ENCODE measurements around the gene CDH3.

Gene CDH3

GRCh38 chr16:68686905-68687304, 41.8 kb downstream of the CDH3 start:
- Histone ChIP-seq H3K27me3 (ENCODE audit: insufficient read depth, poor library complexity, severe bottlenecking) (no peaks in the 10 kb centered on the region), H3K4me3 (ENCODE audit: severe bottlenecking) (no peak overlapping the region), H3K9me3 (ENCODE audit: severe bottlenecking) (no peaks in the 10 kb centered on the region), H3K4me1 (ENCODE audit: insufficient read depth, poor library complexity, severe bottlenecking) (no peaks in the 10 kb centered on the region), H3K27ac (ENCODE audit: poor library complexity, severe bottlenecking) (no peak overlapping the region), H3K36me3 (ENCODE audit: low read depth) (peaks cover 96% of the 10 kb centered on the region)
- no peak for TF ChIP-seq CTCF (IDR thresholded peaks at IDR 0.05; ENCODE audit: poor library complexity, severe bottlenecking)
- DNase-seq (ENCODE audit: low spot score), result no peak
- no peak for ATAC-seq (ENCODE audit: low read depth)

- no peak overlapping the region for H3K27ac ChIP-seq (ENCODE audit: poor library complexity, severe bottlenecking)
- no peak for TF ChIP-seq CTCF (IDR thresholded peaks at IDR 0.05; ENCODE audit: poor library complexity, severe bottlenecking)
- no peaks in the 10 kb centered on the region for H3K9me3 ChIP-seq (ENCODE audit: severe bottlenecking)
- no peaks in the 10 kb centered on the region for H3K4me1 ChIP-seq (ENCODE audit: insufficient read depth, poor library complexity, severe bottlenecking)
- no peak for DNase-seq (ENCODE audit: low spot score)
- no peak overlapping the region for H3K4me3 ChIP-seq (ENCODE audit: severe bottlenecking)
- H3K27me3 ChIP-seq (ENCODE audit: insufficient read depth, poor library complexity, severe bottlenecking), result no peaks in the 10 kb centered on the region
- H3K36me3 ChIP-seq (ENCODE audit: low read depth), result peaks cover 100% of the 10 kb centered on the region
- peak; percentile 37; the same call in 1 of the 3 replicates for ATAC-seq (ENCODE audit: low read depth)
These were observed 44.8 kb downstream of the CDH3 start for GRCh38 chr16:68689921-68690320.

GRCh38 chr16:68695575-68695974, 50.5 kb downstream of the CDH3 start:
- Histone ChIP-seq H3K36me3 (ENCODE audit: low read depth) (peaks cover 90% of the 10 kb centered on the region), H3K4me3 (ENCODE audit: severe bottlenecking) (no peak overlapping the region)
- ATAC-seq (ENCODE audit: low read depth), result no peak

GRCh38 chr16:68696514-68696913, 51.4 kb downstream of the CDH3 start:
- H3K36me3 ChIP-seq (ENCODE audit: low read depth), result peaks cover 81% of the 10 kb centered on the region
- no peak for TF ChIP-seq CTCF (IDR thresholded peaks at IDR 0.05; ENCODE audit: poor library complexity, severe bottlenecking)
- H3K4me3 ChIP-seq (ENCODE audit: severe bottlenecking), result no peak overlapping the region
- H3K27ac ChIP-seq (ENCODE audit: poor library complexity, severe bottlenecking), result no peak overlapping the region
- no peak for DNase-seq (ENCODE audit: low spot score)
- no peaks in the 10 kb centered on the region for H3K27me3 ChIP-seq (ENCODE audit: insufficient read depth, poor library complexity, severe bottlenecking)
- H3K4me1 ChIP-seq (ENCODE audit: insufficient read depth, poor library complexity, severe bottlenecking), result peaks cover 5% of the 10 kb centered on the region
- no peak for ATAC-seq (ENCODE audit: low read depth)
- no peaks in the 10 kb centered on the region for H3K9me3 ChIP-seq (ENCODE audit: severe bottlenecking)

More at GRCh38 chr16:68695575-68695974, 50.5 kb downstream of the CDH3 start:
- Histone ChIP-seq H3K4me1 (ENCODE audit: insufficient read depth, poor library complexity, severe bottlenecking) (peaks cover 5% of the 10 kb centered on the region), H3K27me3 (ENCODE audit: insufficient read depth, poor library complexity, severe bottlenecking) (no peaks in the 10 kb centered on the region), H3K27ac (ENCODE audit: poor library complexity, severe bottlenecking) (no peak overlapping the region), H3K9me3 (ENCODE audit: severe bottlenecking) (no peaks in the 10 kb centered on the region)
- DNase-seq (ENCODE audit: low spot score), result no peak
- TF ChIP-seq CTCF (IDR thresholded peaks at IDR 0.05; ENCODE audit: poor library complexity, severe bottlenecking), result no peak

GRCh38 chr16:68698091-68698490, 53.0 kb downstream of the CDH3 start:
- no peak overlapping the region for H3K4me3 ChIP-seq (ENCODE audit: severe bottlenecking)
- peaks cover 5% of the 10 kb centered on the region for H3K4me1 ChIP-seq (ENCODE audit: insufficient read depth, poor library complexity, severe bottlenecking)
- H3K27me3 ChIP-seq (ENCODE audit: insufficient read depth, poor library complexity, severe bottlenecking), result no peaks in the 10 kb centered on the region
- no peak for ATAC-seq (ENCODE audit: low read depth)
- no peak for TF ChIP-seq CTCF (IDR thresholded peaks at IDR 0.05; ENCODE audit: poor library complexity, severe bottlenecking)
- DNase-seq (ENCODE audit: low spot score), result no peak
- peaks cover 65% of the 10 kb centered on the region for H3K36me3 ChIP-seq (ENCODE audit: low read depth)
- no peaks in the 10 kb centered on the region for H3K9me3 ChIP-seq (ENCODE audit: severe bottlenecking)
- peak overlapping the region; percentile 9 for H3K27ac ChIP-seq (ENCODE audit: poor library complexity, severe bottlenecking)

All from RWPE2 (cell line).